ENCODE data around the gene MAN1C1. TPM values are rescaled to one million over a fixed set of nuclear protein-coding genes. Genes with fewer than 3 reads are reported as not detected.

Gene MAN1C1
- total RNA-seq, 1 experiment from 2014 or later, result 1.2 TPM

DNA sequence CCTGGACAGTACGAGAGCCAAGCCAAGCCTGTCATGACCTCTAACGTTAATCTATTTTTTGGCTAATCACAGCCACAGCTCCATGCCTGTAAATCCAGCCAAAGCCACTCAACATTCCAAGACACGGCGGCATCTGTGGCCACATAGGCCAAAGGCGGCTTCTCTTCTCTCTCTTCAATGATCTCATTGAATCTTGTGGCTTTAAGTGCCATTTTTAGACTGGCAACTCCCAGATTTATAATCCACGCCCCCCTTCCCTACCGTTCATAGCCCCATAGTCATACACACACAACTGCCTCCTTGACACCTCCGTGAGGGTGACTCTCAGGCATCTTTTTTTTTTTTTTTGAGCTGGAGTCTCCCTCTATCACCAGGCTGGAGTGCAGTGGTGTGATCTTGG lies 177.7 kb downstream of the MAN1C1 start:
- ChIA-PET POLR2A (no interaction called here), CTCF (interaction anchor here (1.2 kb wide), 1 partner anchor 14 kb away, joined by 3 read pairs; no protein-coding TSS in a partner anchor), RAD21 (ENCODE audit: low non-redundant PET in 1 of 2, low total read pairs in 2 of 2, uncharacterized antibody in 2 of 2, unreplicated experiment in 2 of 2) (no interaction called here)
- H2AFZ ChIP-seq (ENCODE audit: low read depth, low read length, poor library complexity, severe bottlenecking), result no peak overlapping the region
- no peaks in the 10 kb centered on the region for H3K79me2 ChIP-seq (ENCODE audit: insufficient read depth, low read length)
- no peak for TF ChIP-seq SIN3A (IDR thresholded peaks at IDR 0.05; ENCODE audit: low read depth)
- TF ChIP-seq, protein P1, sequence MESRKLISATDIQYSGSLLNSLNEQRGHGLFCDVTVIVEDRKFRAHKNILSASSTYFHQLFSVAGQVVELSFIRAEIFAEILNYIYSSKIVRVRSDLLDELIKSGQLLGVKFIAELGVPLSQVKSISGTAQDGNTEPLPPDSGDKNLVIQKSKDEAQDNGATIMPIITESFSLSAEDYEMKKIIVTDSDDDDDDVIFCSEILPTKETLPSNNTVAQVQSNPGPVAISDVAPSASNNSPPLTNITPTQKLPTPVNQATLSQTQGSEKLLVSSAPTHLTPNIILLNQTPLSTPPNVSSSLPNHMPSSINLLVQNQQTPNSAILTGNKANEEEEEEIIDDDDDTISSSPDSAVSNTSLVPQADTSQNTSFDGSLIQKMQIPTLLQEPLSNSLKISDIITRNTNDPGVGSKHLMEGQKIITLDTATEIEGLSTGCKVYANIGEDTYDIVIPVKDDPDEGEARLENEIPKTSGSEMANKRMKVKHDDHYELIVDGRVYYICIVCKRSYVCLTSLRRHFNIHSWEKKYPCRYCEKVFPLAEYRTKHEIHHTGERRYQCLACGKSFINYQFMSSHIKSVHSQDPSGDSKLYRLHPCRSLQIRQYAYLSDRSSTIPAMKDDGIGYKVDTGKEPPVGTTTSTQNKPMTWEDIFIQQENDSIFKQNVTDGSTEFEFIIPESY (IDR thresholded peaks at IDR 0.05; ENCODE audit: extremely low read depth, insufficient replicate concordance, low read length), result no peak
- TF ChIP-seq TCF7L2 (IDR thresholded peaks at IDR 0.05; ENCODE audit: borderline replicate concordance, extremely low read depth, insufficient read depth, insufficient read length), result no peak
- TF ChIP-seq, protein P2, sequence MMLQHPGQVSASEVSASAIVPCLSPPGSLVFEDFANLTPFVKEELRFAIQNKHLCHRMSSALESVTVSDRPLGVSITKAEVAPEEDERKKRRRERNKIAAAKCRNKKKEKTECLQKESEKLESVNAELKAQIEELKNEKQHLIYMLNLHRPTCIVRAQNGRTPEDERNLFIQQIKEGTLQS (IDR thresholded peaks at IDR 0.05), result no peak
- no peak for TF ChIP-seq ELF1 (IDR thresholded peaks at IDR 0.05; ENCODE audit: borderline replicate concordance, low read depth)
- TF ChIP-seq EZH2phosphoT487 (IDR thresholded peaks at IDR 0.05; ENCODE audit: borderline replicate concordance), result no peak
- no peak overlapping the region for H3K27ac ChIP-seq (ENCODE audit: low read depth, low read length)
- no peaks in the 10 kb centered on the region for H3K9me3 ChIP-seq (ENCODE audit: control insufficient read depth in 1 of 2, insufficient read depth in 1 of 2, low read depth in 1 of 2, low read length in 2 of 2)
- H3K4me3 ChIP-seq (replicated peaks in 1 of 2; ENCODE audit: low read depth in 1 of 2, low read length in 2 of 2), result no peak overlapping the region
- no peak overlapping the region for H3K4me2 ChIP-seq (ENCODE audit: low read length)
- no peaks in the 10 kb centered on the region for H4K20me1 ChIP-seq (ENCODE audit: insufficient read depth)
- ATAC-seq (no peak), DNase-seq (ENCODE audit: low read depth, low spot score) (no peak)
- no TSS peak for BruUV-seq (replicated peaks)
- intact Hi-C loops (cut with micrococcal nuclease), result no loop called here
- no peaks in the 10 kb centered on the region for H3K9me2 ChIP-seq (ENCODE audit: insufficient read depth)
- no peaks in the 10 kb centered on the region for H3K36me3 ChIP-seq (ENCODE audit: control insufficient read depth in 1 of 2, insufficient read depth in 2 of 2, low read length in 2 of 2)
- H3K4me1 ChIP-seq (ENCODE audit: control insufficient read depth in 1 of 2, insufficient read depth in 2 of 2, low read length in 2 of 2), result peaks cover 0 to 3% of the 10 kb centered on the region in 2 experiments; a peak in 2 of 4 replicates
- no peaks in the 10 kb centered on the region for H3K27me3 ChIP-seq (ENCODE audit: insufficient read depth, low read length)
- no peak overlapping the region for H3K9ac ChIP-seq (ENCODE audit: low read length)

DNA sequence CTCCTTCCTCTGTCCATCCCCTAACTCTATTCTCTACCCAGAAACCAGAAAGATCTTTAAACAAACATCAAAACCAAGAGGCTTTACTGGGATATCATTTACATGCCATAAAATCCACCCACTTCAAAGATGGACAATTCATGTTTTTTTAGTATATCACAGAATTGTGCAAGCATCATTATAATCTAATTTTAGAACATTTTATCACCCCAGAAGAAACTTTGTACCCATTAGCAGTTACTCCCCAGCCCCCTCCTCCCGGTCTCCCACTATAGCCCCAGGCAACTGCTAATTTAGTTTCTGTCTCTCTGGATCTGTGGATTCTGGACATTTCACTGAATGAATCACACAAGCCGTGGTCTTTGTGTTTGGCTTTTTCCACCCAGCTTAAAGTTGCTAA lies 178.6 kb downstream of the MAN1C1 start:
- H2AFZ ChIP-seq (ENCODE audit: low read depth, low read length, poor library complexity, severe bottlenecking), result no peak overlapping the region
- no peaks in the 10 kb centered on the region for H3K36me3 ChIP-seq (ENCODE audit: control insufficient read depth in 1 of 2, insufficient read depth in 2 of 2, low read length in 2 of 2)
- DNase-seq (ENCODE audit: low read depth, low spot score) (no peak), ATAC-seq (no peak)
- ChIA-PET POLR2A (no interaction called here), RAD21 (ENCODE audit: low non-redundant PET in 1 of 2, low total read pairs in 2 of 2, uncharacterized antibody in 2 of 2, unreplicated experiment in 2 of 2) (no interaction called here), CTCF (interaction anchor here (1.2 kb wide), 1 partner anchor 15 kb away, joined by 3 read pairs; no protein-coding TSS in a partner anchor)
- intact Hi-C loops (cut with micrococcal nuclease), result loop anchor here (5.0 kb wide), 2 partner anchors 178 to 293 kb away; partner anchors contain the start of gene MAN1C1
- no peaks in the 10 kb centered on the region for H3K79me2 ChIP-seq (ENCODE audit: insufficient read depth, low read length)
- peaks cover 3 to 8% of the 10 kb centered on the region in 2 experiments; a peak in 2 of 4 replicates for H3K4me1 ChIP-seq (ENCODE audit: control insufficient read depth in 1 of 2, insufficient read depth in 2 of 2, low read length in 2 of 2)
- H3K4me3 ChIP-seq (replicated peaks in 1 of 2; ENCODE audit: low read depth in 1 of 2, low read length in 2 of 2), result no peak overlapping the region
- no peak overlapping the region for H3K9ac ChIP-seq (ENCODE audit: low read length)
- no peaks in the 10 kb centered on the region for H3K9me3 ChIP-seq (ENCODE audit: control insufficient read depth in 1 of 2, insufficient read depth in 1 of 2, low read depth in 1 of 2, low read length in 2 of 2)
- BruUV-seq (replicated peaks), result no TSS peak
- no peaks in the 10 kb centered on the region for H4K20me1 ChIP-seq (ENCODE audit: insufficient read depth)
- TF ChIP-seq CEBPB (IDR thresholded peaks at IDR 0.05; ENCODE audit: low read depth) (no peak), EGR1 (IDR thresholded peaks at IDR 0.05; ENCODE audit: low read depth) (no peak), CBX3 (IDR thresholded peaks at IDR 0.05; ENCODE audit: low read depth) (no peak), EZH2 (IDR thresholded peaks at IDR 0.05) (no peak)
- no peaks in the 10 kb centered on the region for H3K27me3 ChIP-seq (ENCODE audit: insufficient read depth, low read length)
- H3K27ac ChIP-seq (ENCODE audit: low read depth, low read length), result no peak overlapping the region
- no peaks in the 10 kb centered on the region for H3K9me2 ChIP-seq (ENCODE audit: insufficient read depth)
- H3K4me2 ChIP-seq (ENCODE audit: low read length), result no peak overlapping the region

All from HCT116 (cell line).